Adrenal gland (tissue), 12 donors: ENCODE measurements around the gene PGP. TPM values are rescaled to one million over a fixed set of nuclear protein-coding genes. Genes with fewer than 3 reads are reported as not detected.

Source experiments
- DNase-seq, 7 donors: peaks; one replicate each; pipeline ENCODE4 v3.0.0-alpha.2; 2019 to 2020
- H3K27ac ChIP-seq, 5 donors: fragments of 200-600 bp; sonication (generic) in 4 of 5; 1 replicate in 3 of 5; 2 replicates in 2 of 5; pipeline versions ENCODE4 v1.5.1 to v1.8.0; 2016 to 2020; ENCODE audit warnings: mild to moderate bottlenecking in 1 of 5
- H3K27me3 ChIP-seq: fragments of 200-600 bp; 2 replicates; pipeline ENCODE4 v1.8.0; 2021
- H3K36me3 ChIP-seq, 2 donors: fragments of 200-600 bp; replicated peaks in 1 of 2; 1 replicate in 1 of 2; 2 replicates in 1 of 2; pipeline versions ENCODE4 v1.5.1 to v1.8.0; 2018 to 2022
- H3K4me1 ChIP-seq, 2 donors: fragments of 200-600 bp; replicated peaks in 1 of 2; 1 replicate in 1 of 2; 2 replicates in 1 of 2; pipeline versions ENCODE4 v1.5.1 to v1.8.0; 2018 to 2021
- H3K4me3 ChIP-seq, 4 donors: fragments of 200-600 bp; sonication (generic) in 3 of 4; one replicate each; pipeline ENCODE4 v1.5.1; 2016 to 2018
- H3K9me3 ChIP-seq, 3 donors: fragments of 200-600 bp; sonication (generic) in 1 of 3; replicated peaks in 1 of 3; 1 replicate in 2 of 3; 2 replicates in 1 of 3; pipeline versions ENCODE4 v1.5.1 to v1.8.0; 2016 to 2021
- POLR2A ChIP-seq, 2 donors: fragments of 450-650 bp; IDR thresholded peaks; one replicate each; pipeline ENCODE4 v1.6.1; 2017; ENCODE audit warnings: antibody characterized with exemption in 2 of 2, mild to moderate bottlenecking in 2 of 2, moderate library complexity in 1 of 2
- WGBS, 4 donors: extraction: QIAGEN DNeasy Blood & Tissue Kit in 2 of 4; methylation state at CpG; one replicate each; pipeline versions ENCODE4 v1.1.5 to v1.1.7; 2013 to 2017; 5-methylcytosine and 5-hydroxymethylcytosine counted together
- intact Hi-C, 2 donors: fragments of 100-400 bp; cut with DNase I; formaldehyde crosslinking; loops; one replicate each; pipeline versions ENCODE4 v1.14.1 to v1.15.0; 2022 to 2023
- polyA plus RNA-seq, 3 donors: library from polyadenylated mRNA; stranded (reverse); fragments of 200-250 nt in 2 of 3; fragments of 350-450 nt in 1 of 3; fragmentation: Illumina TruSeq in 1 of 3; extraction: RNeasy Lipid Tissue Mini Kit (QIAGEN cat#74804) in 1 of 3; gene quantifications; one replicate each; pipeline ENCODE4 v1.2.3, GENCODE V29; 2013 to 2014
- total RNA-seq, 9 donors: library from RNA; depleted of rRNA in 4 of 9; stranded (reverse); fragments of >200 nt in 4 of 9; fragments of 120-200 nt in 1 of 9; fragmentation: NEBNext Ultra II Directional in 1 of 9; extraction: Animal tissue kit (Norgen Biotek cat#: 25700) in 1 of 9; gene quantifications; one replicate each; pipeline versions ENCODE4 v1.1.0 to v1.2.4, GENCODE V29; 2013 to 2023
- TF ChIP-seq, protein P1 (sequence below), 6 experiments: fragments of 450-650 bp in 4 of 6; fragments of 200-600 bp in 2 of 6; sonication (generic) in 1 of 6; IDR thresholded peaks; 1 replicate in 5 of 6; 2 replicates in 1 of 6; pipeline versions ENCODE4 v1.5.1 to v1.8.0; 2016 to 2021; ENCODE audit warnings: antibody characterized with exemption in 6 of 6, mild to moderate bottlenecking in 2 of 6, moderate library complexity in 1 of 6
- donor health status: healthy with polysubstance abuse.
- donor health status: Bipolar disorder and iron deficiency.
- donor health status: DM: yes; HTN: yes; CAD: no.
- donor health status: DM: no; HTN: no; CAD: no.
- donor health status: DM: no; HTN: no; CAD: no.
- donor health status: DM: yes; HTN: yes; CAD: no.

PGP gene
- total and polyA plus RNA-seq, 12 donors = 8.3 to 24.1 (median 13.6) TPM

DNA sequence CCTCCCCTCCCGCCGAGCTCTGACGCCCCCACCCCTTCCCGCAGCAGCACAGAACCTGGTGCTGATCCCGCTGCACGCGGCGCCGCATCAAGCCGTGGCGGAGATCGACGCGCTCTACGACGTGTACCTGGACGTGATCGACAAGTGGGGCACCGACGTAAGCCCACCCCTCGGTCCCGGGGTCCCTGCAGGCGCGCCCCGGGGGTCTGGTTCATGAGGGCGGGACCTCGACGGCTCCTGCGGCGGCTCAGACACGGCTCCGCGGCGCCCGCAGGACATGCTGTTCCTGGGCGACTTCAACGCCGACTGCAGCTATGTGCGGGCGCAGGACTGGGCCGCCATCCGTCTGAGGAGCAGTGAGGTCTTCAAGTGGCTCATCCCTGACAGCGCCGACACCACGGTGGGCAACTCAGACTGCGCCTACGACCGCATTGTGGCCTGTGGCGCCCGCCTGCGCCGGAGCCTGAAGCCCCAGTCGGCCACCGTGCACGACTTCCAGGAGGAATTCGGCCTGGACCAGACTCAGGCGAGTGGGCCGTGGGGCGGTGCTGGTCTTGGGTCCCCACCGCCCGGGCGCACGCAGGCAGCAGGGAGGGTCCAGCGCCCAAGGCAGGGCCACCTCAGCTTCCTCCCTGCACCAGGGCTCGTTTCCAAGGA is 23.0 kb upstream of the PGP start:
- Histone ChIP-seq H3K4me1 (peaks cover 12 to 21% of the 10 kb centered on the region in 2 donors), H3K27ac (no peak overlapping the region), H3K4me3 (no peak overlapping the region), H3K9me3 (no peaks in the 10 kb centered on the region), H3K36me3 (peaks cover 0 to 39% of the 10 kb centered on the region in 2 donors), H3K27me3 (peaks cover 9% of the 10 kb centered on the region)
- WGBS, 4 donors = 10 to 80% (median 22%) methylated on average over 3 to 65 of the region's 65 CpGs
- no peak for TF ChIP-seq POLR2A (IDR thresholded peaks at IDR 0.05)
- TF ChIP-seq, protein P1, sequence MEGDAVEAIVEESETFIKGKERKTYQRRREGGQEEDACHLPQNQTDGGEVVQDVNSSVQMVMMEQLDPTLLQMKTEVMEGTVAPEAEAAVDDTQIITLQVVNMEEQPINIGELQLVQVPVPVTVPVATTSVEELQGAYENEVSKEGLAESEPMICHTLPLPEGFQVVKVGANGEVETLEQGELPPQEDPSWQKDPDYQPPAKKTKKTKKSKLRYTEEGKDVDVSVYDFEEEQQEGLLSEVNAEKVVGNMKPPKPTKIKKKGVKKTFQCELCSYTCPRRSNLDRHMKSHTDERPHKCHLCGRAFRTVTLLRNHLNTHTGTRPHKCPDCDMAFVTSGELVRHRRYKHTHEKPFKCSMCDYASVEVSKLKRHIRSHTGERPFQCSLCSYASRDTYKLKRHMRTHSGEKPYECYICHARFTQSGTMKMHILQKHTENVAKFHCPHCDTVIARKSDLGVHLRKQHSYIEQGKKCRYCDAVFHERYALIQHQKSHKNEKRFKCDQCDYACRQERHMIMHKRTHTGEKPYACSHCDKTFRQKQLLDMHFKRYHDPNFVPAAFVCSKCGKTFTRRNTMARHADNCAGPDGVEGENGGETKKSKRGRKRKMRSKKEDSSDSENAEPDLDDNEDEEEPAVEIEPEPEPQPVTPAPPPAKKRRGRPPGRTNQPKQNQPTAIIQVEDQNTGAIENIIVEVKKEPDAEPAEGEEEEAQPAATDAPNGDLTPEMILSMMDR (IDR thresholded peaks at IDR 0.05) = no peak
- DNase-seq = no peak
- intact Hi-C loops = no loop called here

DNA sequence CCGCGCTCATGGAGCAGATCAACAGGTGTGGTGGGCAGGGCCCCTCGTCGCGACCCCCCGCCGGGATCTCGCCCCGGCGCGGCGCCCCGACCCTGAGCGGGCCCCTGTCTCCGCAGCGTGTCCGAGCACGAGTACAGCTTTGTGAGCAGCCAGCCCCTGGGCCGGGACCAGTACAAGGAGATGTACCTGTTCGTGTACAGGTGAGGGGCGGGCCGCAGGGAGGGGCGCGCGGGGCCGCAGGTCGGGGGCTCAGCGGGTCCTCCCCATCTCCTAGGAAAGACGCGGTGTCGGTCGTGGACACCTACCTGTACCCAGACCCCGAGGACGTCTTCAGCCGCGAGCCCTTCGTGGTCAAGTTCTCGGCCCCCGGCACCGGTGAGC is 22.5 kb upstream of the PGP start:
- Histone ChIP-seq H3K9me3 (no peaks in the 10 kb centered on the region), H3K36me3 (peaks cover 0 to 39% of the 10 kb centered on the region in 2 donors), H3K4me3 (peak overlapping the region in 1 of 4 donors; percentile 7), H3K4me1 (peaks cover 12 to 21% of the 10 kb centered on the region in 2 donors), H3K27me3 (peaks cover 9% of the 10 kb centered on the region), H3K27ac (no peak overlapping the region)
- no peak for DNase-seq
- no peak for TF ChIP-seq POLR2A (IDR thresholded peaks at IDR 0.05)
- TF ChIP-seq, protein P1 (IDR thresholded peaks at IDR 0.05) = no peak
- intact Hi-C loops = no loop called here
- 6 to 10% (median 8%) methylated on average over 16 to 40 of the region's 40 CpGs; no CpG with 5 or more reads in 1 of the 4 donors for WGBS, 4 donors

DNA sequence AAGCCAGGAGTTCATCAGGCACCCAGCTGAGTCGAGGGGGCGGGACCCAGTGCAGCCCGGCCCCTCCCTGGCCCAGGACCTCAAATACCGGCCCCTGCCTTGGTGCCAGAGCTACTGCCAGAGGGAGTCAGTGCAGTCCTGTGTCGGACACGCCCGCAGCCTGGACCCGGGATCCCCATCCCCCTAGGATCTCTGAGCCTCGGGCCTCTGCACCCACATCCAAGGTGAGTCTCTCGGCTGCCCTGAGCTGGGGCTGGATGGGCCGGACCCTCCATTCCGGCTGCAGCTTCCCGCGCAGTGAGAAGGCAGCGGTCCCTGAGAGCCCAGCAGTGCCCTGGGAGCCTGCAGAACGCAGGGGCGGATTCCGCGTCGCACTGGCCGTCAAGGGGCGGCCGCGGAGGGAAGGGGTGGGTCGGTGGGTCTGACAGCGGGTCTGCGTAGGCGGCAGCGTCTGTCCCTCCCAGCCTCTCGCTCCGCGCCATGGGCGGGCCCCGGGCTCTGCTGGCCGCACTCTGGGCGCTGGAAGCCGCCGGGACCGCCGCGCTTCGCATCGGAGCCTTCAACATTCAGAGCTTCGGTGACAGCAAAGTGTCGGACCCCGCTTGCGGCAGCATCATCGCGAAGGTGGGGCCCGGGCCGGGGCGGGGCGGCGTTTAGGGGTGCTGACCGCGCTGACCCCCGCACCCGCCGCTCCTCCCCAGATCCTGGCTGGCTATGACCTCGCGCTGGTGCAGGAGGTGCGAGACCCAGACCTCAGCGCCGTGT is 21.9 kb upstream of the PGP start, which contains the start of gene DNASE1L2:
TSS of gene DNASE1L2 (plus strand) at position 108 of the 765 bp plus-strand sequence. CDS start at position 481, 373 bp downstream.
- no peak within 1 kb of the TSS for H3K27ac ChIP-seq
- peak within 1 kb of the TSS in 1 of 4 donors; percentile 7 for H3K4me3 ChIP-seq
- peaks cover 9% of the 10 kb centered on the region for H3K27me3 ChIP-seq
- TF ChIP-seq POLR2A (IDR thresholded peaks at IDR 0.05) = no peak
- TF ChIP-seq, protein P1 (IDR thresholded peaks at IDR 0.05) = no peak
- WGBS, 4 donors = 5 to 7% (median 6%) methylated on average over 8 to 63 of the region's 64 CpGs; no CpG with 5 or more reads in 1 of the 4 donors
- no peak for DNase-seq
- intact Hi-C loops = no loop called here
- no peaks in the 10 kb centered on the region for H3K9me3 ChIP-seq
- peaks cover 12 to 21% of the 10 kb centered on the region in 2 donors for H3K4me1 ChIP-seq
- peaks cover 0 to 43% of the 10 kb centered on the region in 2 donors for H3K36me3 ChIP-seq

DNA sequence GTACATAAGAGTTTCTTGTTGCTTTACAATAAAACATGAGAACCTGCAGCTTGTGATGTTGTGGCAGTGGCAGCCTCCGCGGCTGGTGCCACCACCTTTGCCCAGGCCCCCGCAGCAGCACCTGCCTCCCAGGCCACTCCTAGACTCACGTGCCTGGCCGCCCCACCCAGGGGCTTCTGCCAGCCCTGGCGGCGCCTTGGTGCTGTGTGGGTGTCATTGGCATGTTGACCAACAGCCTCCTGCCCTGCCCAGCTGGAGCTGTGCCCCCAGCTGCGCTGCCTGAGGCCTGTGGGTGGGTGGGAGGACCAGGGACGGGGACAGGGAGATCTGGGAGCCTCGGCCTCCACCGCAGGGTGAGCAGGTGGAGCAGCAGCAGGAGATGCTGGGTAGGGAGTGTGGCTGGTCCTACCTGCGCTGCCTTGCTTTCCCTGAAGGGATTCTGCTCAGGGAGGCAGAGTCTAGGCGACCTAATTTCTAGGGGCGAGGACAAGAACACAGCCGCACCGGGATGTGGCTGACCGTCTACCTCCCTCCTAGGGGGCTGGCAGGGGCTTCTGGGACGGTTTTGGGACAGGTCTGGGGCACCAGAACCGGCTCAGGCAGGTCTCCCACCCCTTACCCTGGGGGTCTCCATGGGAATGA is 21.2 kb upstream of the PGP start:
- no peaks in the 10 kb centered on the region for H3K9me3 ChIP-seq
- intact Hi-C loops = no loop called here
- H3K27me3 ChIP-seq = peaks cover 9% of the 10 kb centered on the region
- 50 to 82% (median 76%) methylated on average over 2 to 19 of the region's 19 CpGs for WGBS, 4 donors
- H3K4me1 ChIP-seq = peaks cover 12 to 21% of the 10 kb centered on the region in 2 donors
- H3K36me3 ChIP-seq = peaks cover 0 to 50% of the 10 kb centered on the region in 2 donors
- no peak for DNase-seq
- no peak overlapping the region for H3K4me3 ChIP-seq
- H3K27ac ChIP-seq = no peak overlapping the region
- TF ChIP-seq, protein P1 (IDR thresholded peaks at IDR 0.05) = no peak
- TF ChIP-seq POLR2A (IDR thresholded peaks at IDR 0.05) = no peak
